ENCODE measurements around the gene DYNLRB2.

DNA sequence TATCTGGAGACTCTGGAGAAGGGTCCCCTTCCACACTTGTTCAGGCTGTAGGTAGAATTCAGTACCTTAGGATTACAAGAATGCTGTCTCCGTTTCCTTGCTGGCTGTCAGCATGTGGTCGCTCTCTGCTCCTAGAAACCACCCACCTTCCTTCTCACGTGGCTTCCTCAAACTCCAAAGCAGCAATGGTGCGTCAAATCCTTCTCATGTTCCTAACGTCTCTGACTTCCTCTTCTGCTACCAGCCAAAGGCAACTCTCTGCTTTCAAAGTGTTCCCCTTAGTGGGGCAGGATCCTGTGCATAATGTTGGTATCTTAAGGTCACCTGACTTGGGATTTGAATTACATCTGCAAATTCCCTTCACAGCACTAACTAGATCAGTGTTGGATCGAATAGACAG, 30.9 kb upstream of the DYNLRB2 start:
- TF ChIP-seq, protein P1, sequence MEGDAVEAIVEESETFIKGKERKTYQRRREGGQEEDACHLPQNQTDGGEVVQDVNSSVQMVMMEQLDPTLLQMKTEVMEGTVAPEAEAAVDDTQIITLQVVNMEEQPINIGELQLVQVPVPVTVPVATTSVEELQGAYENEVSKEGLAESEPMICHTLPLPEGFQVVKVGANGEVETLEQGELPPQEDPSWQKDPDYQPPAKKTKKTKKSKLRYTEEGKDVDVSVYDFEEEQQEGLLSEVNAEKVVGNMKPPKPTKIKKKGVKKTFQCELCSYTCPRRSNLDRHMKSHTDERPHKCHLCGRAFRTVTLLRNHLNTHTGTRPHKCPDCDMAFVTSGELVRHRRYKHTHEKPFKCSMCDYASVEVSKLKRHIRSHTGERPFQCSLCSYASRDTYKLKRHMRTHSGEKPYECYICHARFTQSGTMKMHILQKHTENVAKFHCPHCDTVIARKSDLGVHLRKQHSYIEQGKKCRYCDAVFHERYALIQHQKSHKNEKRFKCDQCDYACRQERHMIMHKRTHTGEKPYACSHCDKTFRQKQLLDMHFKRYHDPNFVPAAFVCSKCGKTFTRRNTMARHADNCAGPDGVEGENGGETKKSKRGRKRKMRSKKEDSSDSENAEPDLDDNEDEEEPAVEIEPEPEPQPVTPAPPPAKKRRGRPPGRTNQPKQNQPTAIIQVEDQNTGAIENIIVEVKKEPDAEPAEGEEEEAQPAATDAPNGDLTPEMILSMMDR (IDR thresholded peaks at IDR 0.05; ENCODE audit: insufficient read depth, low read length, poor library complexity, severe bottlenecking) = no peak
- no peak for TF ChIP-seq EZH2phosphoT487 (conservative IDR thresholded peaks at IDR 0.05; ENCODE audit: low read length)
